IPS DF 6.9 (cell line): ENCODE measurements around the gene OCSTAMP.

Experiments used
- DNase-seq: peaks from one replicate; pipeline ENCODE4 v3.0.0-alpha.2; 2013; ENCODE audit warnings: low read depth, low spot score
- H3K27ac ChIP-seq: one replicate; pipeline ENCODE4 v1.5.1; 2013; ENCODE audit warnings: low read length, control low read depth
- H3K27me3 ChIP-seq: 2 replicates; pipeline ENCODE4 v1.6.1; 2013; ENCODE audit warnings: mild to moderate bottlenecking, low read length; ENCODE audit not compliant: control insufficient read depth, insufficient read depth
- H3K36me3 ChIP-seq: 2 replicates; pipeline ENCODE4 v1.6.1; 2013; ENCODE audit warnings: low read length; ENCODE audit not compliant: control insufficient read depth, insufficient read depth
- H3K4me1 ChIP-seq: 2 replicates; pipeline ENCODE4 v1.6.1; 2013; ENCODE audit warnings: low read length; ENCODE audit not compliant: control insufficient read depth, insufficient read depth
- H3K4me3 ChIP-seq: 2 replicates; pipeline ENCODE4 v1.5.1; 2013; ENCODE audit warnings: mild to moderate bottlenecking, low read length
- H3K9me3 ChIP-seq: 2 replicates; pipeline ENCODE4 v1.6.1; 2013; ENCODE audit warnings: low read length, inconsistent platforms; ENCODE audit not compliant: control insufficient read depth, insufficient read depth
- WGBS: extraction: QIAGEN DNeasy Blood & Tissue Kit; methylation state at CpG from one replicate; pipeline ENCODE4 v1.1.7; 2013; ENCODE audit warnings: mixed read lengths, missing lambda C conversion rate; ENCODE audit not compliant: insufficient read length, insufficient coverage; 5-methylcytosine and 5-hydroxymethylcytosine counted together

The OCSTAMP gene

DNA sequence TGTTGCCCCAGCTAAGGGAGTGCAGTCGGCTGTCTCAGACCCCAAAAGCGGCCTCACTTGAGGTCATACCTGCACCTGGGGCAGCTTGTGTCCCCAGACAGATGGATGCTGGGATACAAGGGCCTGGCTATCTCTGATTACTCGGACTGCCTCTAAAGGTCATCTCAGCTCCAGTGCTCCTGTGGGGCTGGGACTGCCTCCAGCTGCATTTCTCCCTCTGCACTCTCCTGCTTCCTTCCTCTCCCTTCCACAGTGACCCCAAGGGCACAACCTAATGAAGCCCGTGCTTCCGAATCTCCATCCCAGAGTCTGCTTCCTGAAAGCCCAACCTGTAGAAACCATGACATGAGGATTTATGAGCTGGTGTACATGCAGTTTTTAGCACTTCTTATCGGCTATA lies 22.8 kb upstream of the OCSTAMP start:
- H3K9me3 ChIP-seq, result no peaks in the 10 kb centered on the region
- H3K36me3 ChIP-seq, result no peaks in the 10 kb centered on the region
- H3K4me1 ChIP-seq, result no peaks in the 10 kb centered on the region
- DNase-seq, result no peak
- no peaks in the 10 kb centered on the region for H3K27me3 ChIP-seq
- no peak overlapping the region for H3K4me3 ChIP-seq
- no peak overlapping the region for H3K27ac ChIP-seq
- WGBS, result no CpG with 5 or more reads among the region's 6 CpGs

DNA sequence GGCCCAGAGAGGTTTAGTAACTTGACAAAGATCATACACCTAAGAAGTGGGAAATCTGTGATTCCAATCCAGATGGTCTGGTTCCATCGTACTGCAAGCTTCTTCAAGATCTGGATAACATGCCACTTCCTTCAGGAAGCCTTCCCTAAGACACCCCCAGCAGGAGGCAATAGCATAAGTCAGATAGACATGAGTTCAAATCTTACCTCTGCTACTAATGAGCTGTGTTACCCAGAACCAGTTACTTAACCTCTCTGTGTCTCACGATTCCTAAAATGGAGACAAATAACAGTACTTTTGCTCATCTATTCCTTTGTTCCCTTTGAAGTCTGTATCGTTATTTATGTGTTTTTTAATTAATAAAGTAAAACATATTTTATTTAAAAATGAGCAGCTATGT lies 22.3 kb upstream of the OCSTAMP start:
- H3K4me3 ChIP-seq, result no peak overlapping the region
- no peaks in the 10 kb centered on the region for H3K4me1 ChIP-seq
- no peaks in the 10 kb centered on the region for H3K9me3 ChIP-seq
- H3K27me3 ChIP-seq, result no peaks in the 10 kb centered on the region
- no peak overlapping the region for H3K27ac ChIP-seq
- no CpG with 5 or more reads among the region's 3 CpGs for WGBS
- no peaks in the 10 kb centered on the region for H3K36me3 ChIP-seq
- DNase-seq, result no peak

DNA sequence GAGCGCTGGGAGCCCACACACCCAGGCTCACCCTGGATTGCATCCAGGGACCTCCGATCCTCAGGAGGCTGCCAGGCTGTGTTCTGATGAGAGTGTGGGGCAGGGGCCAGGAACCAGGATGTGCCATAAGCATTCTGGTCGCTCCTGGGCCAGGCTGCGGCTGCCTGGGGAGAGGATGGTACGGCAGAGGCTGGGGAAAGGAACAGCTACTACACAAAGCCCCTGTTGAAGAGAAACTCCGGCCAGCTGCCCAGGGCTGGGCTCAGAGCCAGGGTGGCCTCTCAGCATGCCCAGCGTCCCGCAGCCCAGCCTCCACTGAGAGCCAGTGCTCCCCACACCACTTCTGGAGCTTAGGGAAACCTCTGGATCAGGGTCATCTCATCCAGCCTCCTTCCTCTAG lies 21.7 kb upstream of the OCSTAMP start:
- H3K36me3 ChIP-seq, result no peaks in the 10 kb centered on the region
- H3K9me3 ChIP-seq, result no peaks in the 10 kb centered on the region
- H3K27me3 ChIP-seq, result no peaks in the 10 kb centered on the region
- no peak overlapping the region for H3K27ac ChIP-seq
- no CpG with 5 or more reads among the region's 8 CpGs for WGBS
- no peak for DNase-seq
- no peaks in the 10 kb centered on the region for H3K4me1 ChIP-seq
- H3K4me3 ChIP-seq, result no peak overlapping the region

DNA sequence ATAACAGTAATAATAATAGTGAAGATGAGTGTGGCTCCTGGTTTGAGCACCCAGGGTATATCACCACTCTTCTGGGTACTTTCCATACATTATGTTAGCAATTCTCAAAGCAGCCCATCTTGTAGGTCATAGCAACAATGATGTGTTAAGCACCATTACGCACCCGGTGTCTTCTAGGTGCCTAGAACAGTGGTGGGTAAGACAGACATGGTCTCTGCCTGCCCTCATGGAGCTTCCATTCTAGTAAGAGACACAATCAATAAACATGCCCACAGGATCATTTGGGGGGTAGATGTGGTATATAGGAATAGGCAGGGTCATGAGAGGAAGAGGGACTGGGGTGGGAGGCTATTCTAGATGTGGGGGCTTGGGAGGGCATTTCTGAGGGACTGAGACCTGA lies 21.0 kb upstream of the OCSTAMP start:
- WGBS, result no CpG with 5 or more reads among the region's 2 CpGs
- Histone ChIP-seq H3K9me3 (no peaks in the 10 kb centered on the region), H3K27me3 (no peaks in the 10 kb centered on the region), H3K27ac (no peak overlapping the region), H3K4me1 (no peaks in the 10 kb centered on the region; the same call in 1 of the 2 replicates), H3K4me3 (no peak overlapping the region), H3K36me3 (no peaks in the 10 kb centered on the region)
- DNase-seq, result no peak

DNA sequence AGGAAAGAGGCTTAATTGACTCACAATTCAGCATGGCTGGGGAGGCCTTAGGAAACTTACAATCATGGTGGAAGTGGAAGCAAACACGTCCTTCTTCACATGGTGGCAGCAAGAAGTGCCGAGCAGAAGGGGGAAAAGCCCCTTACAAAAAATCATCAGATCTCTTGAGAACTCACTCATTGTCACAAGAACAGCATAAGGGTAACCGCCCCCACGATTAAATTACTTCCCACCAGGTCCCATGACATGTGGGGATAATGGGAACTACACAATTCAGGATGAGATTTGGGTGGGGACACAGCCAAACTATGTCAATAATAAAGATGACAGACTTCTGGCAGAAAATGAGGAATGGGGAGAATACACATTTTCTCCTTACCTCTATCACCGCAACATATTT lies 20.5 kb upstream of the OCSTAMP start:
- H3K4me1 ChIP-seq, result peaks cover 1% of the 10 kb centered on the region; the same call in 1 of the 2 replicates
- H3K36me3 ChIP-seq, result no peaks in the 10 kb centered on the region
- no peak overlapping the region for H3K27ac ChIP-seq
- no CpG with 5 or more reads among the region's 5 CpGs for WGBS
- no peak for DNase-seq
- no peak overlapping the region for H3K4me3 ChIP-seq
- H3K27me3 ChIP-seq, result no peaks in the 10 kb centered on the region
- no peaks in the 10 kb centered on the region for H3K9me3 ChIP-seq

DNA sequence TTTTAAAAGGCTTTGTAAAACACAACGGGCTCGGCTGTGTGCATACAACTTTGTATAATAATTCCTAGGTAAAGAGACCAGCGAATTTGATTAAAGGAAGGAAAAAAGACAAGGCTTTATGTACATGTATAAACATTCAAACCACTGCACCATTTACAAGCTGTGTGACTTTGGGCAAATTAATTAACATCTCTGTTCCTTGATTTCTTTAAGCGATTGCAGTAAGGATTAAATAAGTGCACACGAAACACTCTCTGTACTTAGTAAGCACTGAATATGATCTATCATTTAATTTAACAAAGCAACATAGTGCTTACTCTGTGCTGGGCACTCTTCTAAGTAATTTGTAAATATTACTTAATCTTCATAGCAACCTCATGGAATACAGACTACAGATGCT lies 19.5 kb upstream of the OCSTAMP start:
- H3K4me3 ChIP-seq, result no peak overlapping the region
- no CpG with 5 or more reads among the region's 5 CpGs for WGBS
- H3K27ac ChIP-seq, result no peak overlapping the region
- H3K27me3 ChIP-seq, result no peaks in the 10 kb centered on the region
- peaks cover 1% of the 10 kb centered on the region; the same call in 1 of the 2 replicates for H3K4me1 ChIP-seq
- no peak for DNase-seq
- H3K9me3 ChIP-seq, result no peaks in the 10 kb centered on the region
- no peaks in the 10 kb centered on the region for H3K36me3 ChIP-seq

DNA sequence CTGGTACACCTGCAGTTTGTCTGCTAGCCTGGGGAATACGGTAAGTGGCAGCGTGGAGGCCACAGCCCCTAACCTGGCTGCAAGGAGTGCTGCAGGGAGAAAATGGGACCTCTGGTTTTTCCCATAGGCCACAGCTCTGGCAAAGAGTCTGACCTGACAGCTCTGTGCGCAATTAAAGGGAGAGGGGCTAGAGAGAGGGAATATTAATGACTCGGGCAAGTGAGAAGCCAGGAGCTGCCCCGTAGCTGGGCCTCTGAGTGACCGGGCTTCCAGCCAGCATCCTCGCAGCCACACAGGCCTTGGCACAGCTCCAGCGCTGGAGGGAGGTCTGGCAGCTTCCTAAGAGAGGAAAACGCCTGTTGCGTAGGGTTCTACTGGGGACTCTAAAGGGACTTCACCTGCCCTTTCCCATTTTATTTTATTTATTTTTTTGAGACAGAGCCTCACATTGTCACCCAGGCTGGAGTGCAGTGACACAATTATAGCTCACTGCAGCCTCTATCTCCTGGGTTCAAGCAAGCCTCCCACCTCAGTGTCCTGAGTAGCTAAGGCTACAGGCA lies 18.2 kb upstream of the OCSTAMP start:
- H3K27me3 ChIP-seq, result no peaks in the 10 kb centered on the region
- WGBS, result no CpG with 5 or more reads among the region's 10 CpGs
- H3K9me3 ChIP-seq, result no peaks in the 10 kb centered on the region
- no peaks in the 10 kb centered on the region for H3K36me3 ChIP-seq
- DNase-seq, result no peak
- H3K4me3 ChIP-seq, result no peak overlapping the region
- H3K27ac ChIP-seq, result no peak overlapping the region
- H3K4me1 ChIP-seq, result peaks cover 1% of the 10 kb centered on the region; the same call in 1 of the 2 replicates

DNA sequence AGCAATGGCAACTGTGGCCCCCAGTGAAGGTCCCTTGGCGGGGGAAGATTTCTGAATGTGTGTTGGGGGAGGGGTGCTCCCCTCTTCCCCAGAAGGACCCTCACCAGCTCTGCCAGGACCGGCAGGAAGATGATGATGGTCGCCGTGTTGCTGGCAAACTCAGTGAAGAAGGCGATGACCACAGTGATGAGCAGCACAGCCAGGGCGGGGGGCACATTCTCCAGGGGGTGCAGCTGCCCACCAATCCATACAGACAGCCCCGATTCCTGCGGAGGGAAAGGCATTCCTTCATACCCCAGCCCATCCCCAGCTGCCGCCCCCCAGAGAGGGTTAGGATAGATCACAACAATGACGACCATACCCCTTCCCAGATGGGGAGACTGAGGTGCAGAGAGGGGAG lies 15.7 kb upstream of the OCSTAMP start:
- Histone ChIP-seq H3K4me3 (no peak overlapping the region), H3K9me3 (no peaks in the 10 kb centered on the region), H3K4me1 (peaks cover 5% of the 10 kb centered on the region; the same call in 1 of the 2 replicates), H3K36me3 (no peaks in the 10 kb centered on the region), H3K27me3 (no peaks in the 10 kb centered on the region), H3K27ac (no peak overlapping the region)
- no CpG with 5 or more reads among the region's 10 CpGs for WGBS
- DNase-seq, result no peak

DNA sequence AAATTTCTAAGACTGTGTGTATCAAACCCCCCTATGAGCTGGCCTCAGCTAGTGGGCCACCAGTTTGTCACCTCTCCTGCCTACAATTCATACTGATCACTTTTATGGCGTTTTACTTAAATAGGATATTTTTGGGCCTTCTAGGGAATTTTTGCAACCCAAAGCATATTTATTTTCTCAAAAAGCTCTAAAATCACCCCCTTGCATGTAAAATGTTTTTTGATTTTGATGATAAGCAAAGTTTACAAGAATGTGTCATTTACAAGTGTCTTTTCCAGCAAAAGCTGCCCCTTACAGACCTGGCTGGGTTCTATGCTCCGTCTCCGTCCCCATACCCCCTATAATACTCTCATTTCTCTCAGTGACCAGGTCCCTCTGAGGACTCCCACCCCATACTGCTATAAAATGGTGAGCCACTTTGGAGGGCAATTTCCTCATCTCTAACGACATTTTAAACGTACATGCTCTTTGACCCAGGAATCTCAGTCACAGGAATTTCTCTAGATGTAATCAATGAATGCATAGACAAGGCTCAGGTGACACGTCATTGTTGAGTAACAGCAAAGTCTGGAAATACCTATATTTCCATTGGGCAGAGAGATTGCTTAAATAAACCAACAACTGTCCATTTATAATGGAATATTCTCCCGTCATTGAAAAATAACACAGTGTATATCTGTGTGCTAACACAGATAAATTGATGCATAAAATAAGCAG lies 13.9 kb upstream of the OCSTAMP start:
- Histone ChIP-seq H3K36me3 (no peaks in the 10 kb centered on the region), H3K4me1 (peaks cover 5% of the 10 kb centered on the region; the same call in 1 of the 2 replicates), H3K27ac (no peak overlapping the region), H3K27me3 (no peaks in the 10 kb centered on the region), H3K4me3 (no peak overlapping the region), H3K9me3 (no peaks in the 10 kb centered on the region)
- no peak for DNase-seq
- no CpG with 5 or more reads among the region's 7 CpGs for WGBS

DNA sequence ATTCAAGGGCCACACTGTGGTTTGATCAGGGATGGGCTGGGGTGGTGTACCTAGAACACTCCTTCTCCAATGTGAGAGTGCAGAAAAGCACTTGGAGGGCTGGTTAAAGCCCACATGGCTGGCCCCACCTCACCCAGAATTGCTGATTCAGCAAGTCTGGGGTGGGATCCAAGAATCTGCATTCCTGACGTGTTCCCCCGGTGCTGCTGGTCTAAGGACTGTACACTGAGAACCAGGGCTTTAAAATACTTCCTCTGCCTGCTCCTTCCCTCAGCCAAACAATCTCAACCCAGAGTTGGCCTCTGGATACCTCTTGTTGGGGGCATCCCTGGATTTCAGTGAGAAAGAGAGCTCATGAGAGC lies 13.4 kb upstream of the OCSTAMP start:
- Histone ChIP-seq H3K36me3 (no peaks in the 10 kb centered on the region), H3K27ac (no peak overlapping the region), H3K4me1 (peaks cover 5% of the 10 kb centered on the region; the same call in 1 of the 2 replicates), H3K27me3 (no peaks in the 10 kb centered on the region), H3K9me3 (no peaks in the 10 kb centered on the region), H3K4me3 (no peak overlapping the region)
- no peak for DNase-seq
- no CpG with 5 or more reads among the region's 2 CpGs for WGBS
